D721Med (cell line): ENCODE data around the gene CDKL5.

Source experiments
- DNase-seq: peaks from one replicate; pipeline ENCODE4 v3.0.0; 2011; ENCODE audit warnings: low spot score; ENCODE audit not compliant: insufficient read length
- FAIRE-seq: peaks from 2 replicates; lab custom pipeline; 2011; peaks lifted over from hg19 to GRCh38; lab: Jason Lieb, UNC
- CTCF ChIP-seq: IDR thresholded peaks from 2 replicates; pipeline ENCODE4 v1.5.1; 2012; ENCODE audit warnings: mild to moderate bottlenecking, control low read depth; ENCODE audit not compliant: insufficient read depth; ENCODE audit errors: missing control alignments

The CDKL5 gene

GRCh38 chrX:18545771-18546170, 120.4 kb downstream of the CDKL5 start:
- DNase-seq (no peak), FAIRE-seq (no peak)
- TF ChIP-seq CTCF = no peak

- DNase-seq (no peak), FAIRE-seq (no peak)
- TF ChIP-seq CTCF = no peak
Measured at GRCh38 chrX:18548996-18549395, 123.6 kb downstream of the CDKL5 start.

GRCh38 chrX:18549643-18550042, 124.2 kb downstream of the CDKL5 start:
- FAIRE-seq (no peak), DNase-seq (no peak)
- TF ChIP-seq CTCF = no peak

GRCh38 chrX:18557879-18558278, 132.5 kb downstream of the CDKL5 start:
- no peak for FAIRE-seq
- TF ChIP-seq CTCF = no peak
- no peak for DNase-seq

- FAIRE-seq = no peak
- TF ChIP-seq CTCF = no peak
- DNase-seq = no peak
Measured at GRCh38 chrX:18558799-18559198, 133.4 kb downstream of the CDKL5 start.

GRCh38 chrX:18561020-18561419, 135.6 kb downstream of the CDKL5 start:
- DNase-seq = no peak
- no peak for FAIRE-seq

GRCh38 chrX:18565727-18566126, 140.3 kb downstream of the CDKL5 start:
- no peak for TF ChIP-seq CTCF
- DNase-seq = no peak
- FAIRE-seq = no peak

More at GRCh38 chrX:18561020-18561419, 135.6 kb downstream of the CDKL5 start:
- TF ChIP-seq CTCF = no peak
